Measurements from ENCODE around the gene PPP6R2.

Gene PPP6R2

GRCh38 chr22:50303848-50304527 is 39.1 kb upstream of the PPP6R2 start:
- TF ChIP-seq POLR2AphosphoS5 (IDR thresholded peaks at IDR 0.05; ENCODE audit: low read depth, low read length): no peak
- no peak for TF ChIP-seq TAF1 (IDR thresholded peaks at IDR 0.05; ENCODE audit: borderline replicate concordance, insufficient read depth, low read length)
- TF ChIP-seq SIN3A (IDR thresholded peaks at IDR 0.05; ENCODE audit: borderline replicate concordance, insufficient read depth, low read length): no peak
- TF ChIP-seq, protein P1, sequence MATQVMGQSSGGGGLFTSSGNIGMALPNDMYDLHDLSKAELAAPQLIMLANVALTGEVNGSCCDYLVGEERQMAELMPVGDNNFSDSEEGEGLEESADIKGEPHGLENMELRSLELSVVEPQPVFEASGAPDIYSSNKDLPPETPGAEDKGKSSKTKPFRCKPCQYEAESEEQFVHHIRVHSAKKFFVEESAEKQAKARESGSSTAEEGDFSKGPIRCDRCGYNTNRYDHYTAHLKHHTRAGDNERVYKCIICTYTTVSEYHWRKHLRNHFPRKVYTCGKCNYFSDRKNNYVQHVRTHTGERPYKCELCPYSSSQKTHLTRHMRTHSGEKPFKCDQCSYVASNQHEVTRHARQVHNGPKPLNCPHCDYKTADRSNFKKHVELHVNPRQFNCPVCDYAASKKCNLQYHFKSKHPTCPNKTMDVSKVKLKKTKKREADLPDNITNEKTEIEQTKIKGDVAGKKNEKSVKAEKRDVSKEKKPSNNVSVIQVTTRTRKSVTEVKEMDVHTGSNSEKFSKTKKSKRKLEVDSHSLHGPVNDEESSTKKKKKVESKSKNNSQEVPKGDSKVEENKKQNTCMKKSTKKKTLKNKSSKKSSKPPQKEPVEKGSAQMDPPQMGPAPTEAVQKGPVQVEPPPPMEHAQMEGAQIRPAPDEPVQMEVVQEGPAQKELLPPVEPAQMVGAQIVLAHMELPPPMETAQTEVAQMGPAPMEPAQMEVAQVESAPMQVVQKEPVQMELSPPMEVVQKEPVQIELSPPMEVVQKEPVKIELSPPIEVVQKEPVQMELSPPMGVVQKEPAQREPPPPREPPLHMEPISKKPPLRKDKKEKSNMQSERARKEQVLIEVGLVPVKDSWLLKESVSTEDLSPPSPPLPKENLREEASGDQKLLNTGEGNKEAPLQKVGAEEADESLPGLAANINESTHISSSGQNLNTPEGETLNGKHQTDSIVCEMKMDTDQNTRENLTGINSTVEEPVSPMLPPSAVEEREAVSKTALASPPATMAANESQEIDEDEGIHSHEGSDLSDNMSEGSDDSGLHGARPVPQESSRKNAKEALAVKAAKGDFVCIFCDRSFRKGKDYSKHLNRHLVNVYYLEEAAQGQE (IDR thresholded peaks at IDR 0.05; ENCODE audit: insufficient read depth in 1 of 2, low read depth in 2 of 2, low read length in 2 of 2): no peak
- TF ChIP-seq FOXP2 (optimal IDR thresholded peaks at IDR 0.05; ENCODE audit: borderline replicate concordance, extremely low read depth, extremely low read length, insufficient read depth): no peak

- TF ChIP-seq SIN3A (IDR thresholded peaks at IDR 0.05; ENCODE audit: borderline replicate concordance, insufficient read depth, low read length): no peak
Observed at GRCh38 chr22:50304528-50305392, 38.4 kb upstream of the PPP6R2 start.

GRCh38 chr22:50305393-50305922 is 37.7 kb upstream of the PPP6R2 start:
- TF ChIP-seq SIN3A (IDR thresholded peaks at IDR 0.05; ENCODE audit: borderline replicate concordance, insufficient read depth, low read length) (no peak), POLR2AphosphoS5 (IDR thresholded peaks at IDR 0.05; ENCODE audit: low read depth, low read length) (no peak), FOXP2 (optimal IDR thresholded peaks at IDR 0.05; ENCODE audit: borderline replicate concordance, extremely low read depth, extremely low read length, insufficient read depth) (no peak), TAF1 (IDR thresholded peaks at IDR 0.05; ENCODE audit: borderline replicate concordance, insufficient read depth, low read length) (no peak)
- TF ChIP-seq, protein P1 (IDR thresholded peaks at IDR 0.05; ENCODE audit: insufficient read depth in 1 of 2, low read depth in 2 of 2, low read length in 2 of 2): no peak

GRCh38 chr22:50305923-50306566 is 37.1 kb upstream of the PPP6R2 start:
- TF ChIP-seq TAF1 (IDR thresholded peaks at IDR 0.05; ENCODE audit: borderline replicate concordance, insufficient read depth, low read length) (no peak), FOXP2 (optimal IDR thresholded peaks at IDR 0.05; ENCODE audit: borderline replicate concordance, extremely low read depth, extremely low read length, insufficient read depth) (no peak), SIN3A (IDR thresholded peaks at IDR 0.05; ENCODE audit: borderline replicate concordance, insufficient read depth, low read length) (no peak)
- TF ChIP-seq, protein P1 (IDR thresholded peaks at IDR 0.05; ENCODE audit: insufficient read depth in 1 of 2, low read depth in 2 of 2, low read length in 2 of 2): peak in 1 of 2 experiments; percentile 63; a peak in 1 of 4 replicates

Measured in PFSK-1 (cell line).